Daoy (cell line): ENCODE data around the gene IPMK. TPM values are rescaled to one million over a fixed set of nuclear protein-coding genes. Genes with fewer than 3 reads are reported as not detected.
"Not testable (repeated sequence)": the region's sequence is repeated elsewhere in the genome, so short reads cannot be mapped to it uniquely, and the experiment has no call there.

ENCODE experiments used
- DNase-seq: peaks from one replicate; pipeline ENCODE4 v3.0.0-alpha.2; 2015; ENCODE audit warnings: low read depth
- total RNA-seq: library from RNA; depleted of rRNA; stranded (reverse); fragments of >200 nt; shearing (Covaris generic); gene quantifications from 2 replicates; pipeline ENCODE4 v1.2.3, GENCODE V29; 2014

Gene IPMK
- total RNA-seq, 1 experiment from 2014 or later = 3.9 TPM

GRCh38 chr10:58220769-58221451, 46.8 kb downstream of the IPMK start:
- no peak for DNase-seq

DNA sequence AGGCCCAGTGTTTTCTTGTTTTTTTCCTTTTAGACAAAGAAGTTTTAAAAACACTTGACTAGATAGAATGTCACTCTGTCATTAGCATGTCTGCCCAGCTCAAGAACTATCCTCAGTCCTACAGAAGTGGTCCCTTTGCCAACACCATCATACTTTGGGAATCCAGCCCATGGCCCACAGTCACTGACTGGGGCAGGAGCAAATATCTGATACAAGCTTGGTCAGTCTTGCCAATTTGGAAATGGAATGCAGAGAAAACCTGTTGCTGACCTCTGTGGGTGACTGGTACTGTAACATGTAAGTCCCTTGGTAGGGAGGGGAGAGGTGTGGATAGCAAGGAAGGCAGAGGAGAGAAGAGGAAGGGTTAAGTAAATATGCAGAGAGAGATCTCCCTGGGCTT, 47.8 kb downstream of the IPMK start:
- no peak for DNase-seq

- no peak for DNase-seq
Measured at GRCh38 chr10:58217612-58218011, 50.1 kb downstream of the IPMK start.

GRCh38 chr10:58212622-58213021, 55.1 kb downstream of the IPMK start:
- DNase-seq = no peak

- no peak for DNase-seq
Measured at GRCh38 chr10:58210160-58210559, 57.5 kb downstream of the IPMK start.

DNA sequence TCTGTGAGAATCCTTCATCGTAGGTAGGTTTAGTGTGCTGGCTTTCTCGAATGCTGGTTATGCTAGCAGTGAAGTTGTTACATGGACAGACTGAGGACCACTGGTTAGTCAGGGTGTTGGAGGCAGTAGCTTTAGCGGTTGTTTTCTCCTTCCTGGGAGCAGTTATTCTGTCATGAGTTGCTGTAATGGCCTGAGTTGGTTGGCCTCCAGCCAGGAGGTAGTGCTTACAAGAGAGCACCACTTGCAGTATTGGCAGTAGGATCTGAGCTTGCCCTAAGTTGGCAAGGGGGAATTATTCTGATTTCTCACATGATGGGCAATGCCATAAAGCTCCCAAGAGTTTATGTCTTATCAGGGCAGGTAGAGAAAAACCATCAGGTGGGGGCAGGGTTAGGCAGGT, 58.0 kb downstream of the IPMK start:
- no peak for DNase-seq

DNA sequence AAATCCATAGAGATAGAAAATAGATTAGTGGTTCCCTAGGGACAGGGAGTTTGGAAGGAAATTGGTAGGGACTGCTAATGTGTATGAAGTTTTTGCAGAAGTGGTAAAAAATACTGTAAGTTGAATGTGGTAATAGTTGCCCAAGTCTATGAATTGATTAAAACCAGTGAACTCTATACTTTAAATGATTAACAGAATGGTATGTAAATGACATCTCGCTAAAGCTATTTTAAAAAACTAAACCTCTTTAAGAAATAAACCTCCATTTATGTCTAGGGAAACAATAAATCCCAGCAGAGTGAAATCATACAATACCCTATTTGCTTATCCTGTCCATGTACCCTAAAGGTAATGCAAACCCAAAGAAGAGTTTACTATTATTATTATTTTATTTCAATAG, 61.4 kb downstream of the IPMK start:
- DNase-seq = no peak

GRCh38 chr10:58201704-58202103, 66.0 kb downstream of the IPMK start:
- DNase-seq = no peak

DNA sequence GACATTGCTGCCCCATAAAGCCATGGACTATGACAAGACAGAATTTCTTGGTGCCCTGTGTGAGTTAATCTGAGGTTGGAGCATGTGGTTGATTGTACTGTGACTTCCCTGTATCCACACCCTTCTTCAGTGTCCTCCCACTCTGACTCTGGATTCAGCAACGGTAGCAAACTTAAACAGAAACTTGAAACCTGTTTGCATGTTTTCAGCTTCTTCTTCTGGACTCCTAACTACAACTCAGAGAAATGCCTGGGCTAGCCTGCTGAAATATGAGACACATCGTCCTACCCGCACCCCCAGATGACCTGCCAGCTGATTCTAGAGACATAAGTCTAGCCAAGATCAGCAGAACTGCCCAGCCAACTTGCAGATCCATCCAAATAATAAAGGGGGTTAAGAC, 78.4 kb downstream of the IPMK start:
- DNase-seq = no peak

DNA sequence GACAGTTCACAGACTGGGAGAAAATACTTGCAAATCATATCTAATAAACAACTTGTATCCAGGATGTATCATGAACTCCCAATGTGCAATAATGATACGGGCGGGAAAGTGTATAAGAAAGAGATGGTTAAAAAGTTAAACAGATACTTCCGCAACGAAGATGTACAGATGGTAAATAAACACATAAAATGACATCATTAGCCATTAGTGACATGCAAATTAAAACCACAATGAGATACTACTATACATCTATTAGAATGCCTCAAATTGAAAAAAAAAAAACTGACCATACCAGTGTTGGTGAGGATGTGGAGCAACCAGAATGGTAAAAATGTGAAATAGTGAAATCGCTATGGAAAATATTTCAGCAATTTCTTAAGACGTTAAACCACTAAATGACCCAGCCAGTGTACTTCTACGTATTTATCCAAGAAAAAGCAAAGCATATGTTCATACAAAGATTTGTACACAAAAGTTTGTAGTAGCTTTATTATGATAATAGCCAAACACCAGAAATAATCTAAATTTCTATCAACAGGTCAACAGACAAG, 83.5 kb downstream of the IPMK start:
- no peak for DNase-seq

- DNase-seq = no peak
Measured at GRCh38 chr10:58180666-58181065, 87.0 kb downstream of the IPMK start.

DNA sequence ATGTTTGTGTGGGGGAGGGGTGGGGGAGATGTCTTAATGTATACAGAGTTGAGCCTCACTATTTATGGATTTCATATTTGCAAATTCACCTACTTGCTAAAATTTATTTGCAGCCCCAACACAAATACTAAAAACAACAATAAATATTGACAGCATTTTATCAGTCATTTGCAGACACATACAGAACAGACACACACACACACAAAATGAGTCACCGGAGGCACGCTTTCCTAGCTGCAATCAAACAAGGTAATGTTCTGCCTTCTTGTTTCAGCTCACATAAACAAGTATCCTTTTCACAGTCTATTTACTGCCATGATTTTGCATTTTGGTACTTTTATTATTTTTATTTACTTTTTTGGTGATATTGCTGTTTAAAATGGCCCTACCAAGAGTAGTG, 88.5 kb downstream of the IPMK start:
- DNase-seq = no peak

DNA sequence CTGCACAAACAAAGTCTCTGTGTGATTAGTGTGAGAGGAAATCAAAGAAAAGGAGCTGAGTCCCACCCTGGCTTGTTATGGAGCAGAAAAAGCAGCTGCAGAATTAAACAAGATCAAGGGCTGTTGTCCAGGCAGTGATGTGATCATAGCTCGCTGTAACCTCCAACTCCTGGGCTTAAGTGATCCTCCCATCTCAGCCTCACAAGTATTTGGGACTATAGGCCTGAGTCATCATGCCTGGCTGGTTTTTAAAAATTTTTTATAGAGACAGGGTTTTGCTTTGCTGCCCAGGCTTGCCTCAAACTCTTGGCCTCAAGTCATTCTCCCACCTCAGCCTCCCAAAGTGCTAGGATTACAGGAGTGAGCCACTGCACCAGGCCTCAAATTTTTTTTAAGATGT, 88.9 kb downstream of the IPMK start:
- peak; percentile 8 for DNase-seq

DNA sequence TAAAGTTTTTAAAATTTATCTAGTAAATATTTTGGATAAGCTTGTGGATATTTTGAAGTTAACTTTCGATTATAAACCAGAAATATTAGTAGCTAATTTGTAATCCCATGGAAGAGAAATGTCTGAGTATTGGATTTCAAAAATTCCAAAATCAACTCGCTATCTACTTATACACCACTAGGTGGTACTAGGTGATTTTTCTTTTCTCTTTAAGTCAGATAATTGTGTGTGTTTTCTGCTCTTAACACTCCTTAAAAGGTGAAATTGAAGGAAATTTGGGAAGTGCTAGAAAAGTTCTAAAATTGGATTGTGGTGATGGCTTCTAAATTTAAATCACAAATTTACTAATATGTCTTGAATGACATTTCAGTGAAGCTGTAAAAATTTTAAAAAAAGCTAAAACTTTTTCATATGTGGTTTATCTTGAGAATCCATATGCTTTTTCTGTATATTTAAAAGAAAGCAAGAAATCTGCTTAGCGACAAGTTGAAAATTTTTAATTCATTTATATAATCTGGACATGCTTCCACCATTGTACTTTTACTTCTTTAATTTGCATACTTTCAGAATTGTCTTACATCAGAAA, 90.2 kb downstream of the IPMK start:
- no peak for DNase-seq

DNA sequence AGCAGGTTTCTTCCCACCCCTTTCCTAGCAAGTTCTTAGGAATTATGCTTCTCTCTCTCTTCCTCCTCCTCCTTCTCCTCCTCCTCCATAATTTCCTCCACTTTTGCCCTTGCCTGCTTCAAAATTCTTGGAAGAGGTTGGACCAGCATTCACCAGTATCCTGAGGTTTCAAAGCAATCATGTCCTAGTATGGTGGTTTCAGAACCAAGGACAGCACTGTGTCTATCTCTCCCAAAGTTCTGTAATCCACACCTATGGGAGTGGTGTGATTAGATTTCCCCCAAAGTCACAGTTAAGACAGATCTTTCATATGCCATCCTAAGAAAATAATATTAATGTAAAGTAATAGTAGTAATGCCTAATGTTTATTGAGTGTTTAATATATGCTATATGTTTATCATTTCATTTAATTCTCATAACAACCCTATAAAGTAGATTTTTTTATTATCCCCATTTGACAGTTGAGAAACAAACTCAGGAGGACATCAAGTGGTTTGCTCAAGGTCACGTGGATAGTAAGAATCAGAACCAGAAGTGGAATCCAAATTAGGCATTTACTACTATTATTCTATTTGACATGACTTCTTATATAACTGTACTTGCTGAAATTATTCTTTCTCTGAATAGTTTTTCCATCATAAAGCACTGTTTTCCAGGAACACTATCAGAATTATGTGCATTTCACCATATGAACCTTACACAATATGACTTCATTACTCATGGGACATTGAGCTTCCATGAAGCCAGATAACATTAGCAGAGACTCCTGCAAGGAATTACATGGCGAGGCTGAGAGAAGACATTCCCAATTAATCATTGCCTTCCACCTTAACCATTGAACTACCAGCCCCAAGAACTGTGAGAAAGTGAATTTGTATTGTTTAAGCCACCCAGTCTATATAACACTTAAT, 91.4 kb downstream of the IPMK start:
- no peak for DNase-seq

DNA sequence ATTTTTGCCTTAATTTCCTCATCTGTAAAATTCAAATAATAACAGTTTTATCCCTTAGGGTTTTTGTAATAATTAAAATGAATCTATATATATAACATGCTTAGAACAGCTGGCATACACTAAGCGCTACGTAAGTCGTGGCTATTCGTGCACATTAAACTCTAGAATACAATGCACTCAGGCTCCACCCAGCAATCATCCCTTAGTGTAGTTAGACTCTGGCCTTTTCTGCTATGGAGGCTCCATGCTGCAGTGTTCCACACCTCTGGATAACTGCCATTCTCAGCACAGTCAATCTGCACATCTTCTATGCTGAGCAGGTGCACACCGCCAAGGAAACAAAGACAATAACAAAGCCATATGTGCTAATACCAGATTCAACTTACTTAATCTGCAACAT, 92.9 kb downstream of the IPMK start:
- DNase-seq = no peak

DNA sequence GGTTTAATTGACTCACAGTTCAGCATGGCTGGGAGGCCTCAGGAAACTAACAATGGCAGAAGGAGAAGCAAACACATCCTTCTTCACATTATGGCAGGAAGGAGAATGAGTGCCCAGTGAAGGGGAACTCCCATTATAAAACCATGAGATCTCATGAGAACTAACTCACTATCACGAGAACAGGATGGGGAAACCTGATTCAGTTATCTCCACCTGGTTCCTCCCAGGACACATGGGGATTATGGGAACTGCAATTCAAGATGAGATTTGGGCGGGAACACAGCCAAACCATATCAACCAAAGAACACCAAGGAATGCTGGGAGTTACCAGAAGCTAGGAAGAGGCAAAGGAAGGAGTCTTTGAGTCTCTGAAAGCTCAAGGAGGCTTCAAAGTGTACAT, 94.3 kb downstream of the IPMK start:
- no peak for DNase-seq

GRCh38 chr10:58171146-58171545, 96.5 kb downstream of the IPMK start:
- no peak for DNase-seq

DNA sequence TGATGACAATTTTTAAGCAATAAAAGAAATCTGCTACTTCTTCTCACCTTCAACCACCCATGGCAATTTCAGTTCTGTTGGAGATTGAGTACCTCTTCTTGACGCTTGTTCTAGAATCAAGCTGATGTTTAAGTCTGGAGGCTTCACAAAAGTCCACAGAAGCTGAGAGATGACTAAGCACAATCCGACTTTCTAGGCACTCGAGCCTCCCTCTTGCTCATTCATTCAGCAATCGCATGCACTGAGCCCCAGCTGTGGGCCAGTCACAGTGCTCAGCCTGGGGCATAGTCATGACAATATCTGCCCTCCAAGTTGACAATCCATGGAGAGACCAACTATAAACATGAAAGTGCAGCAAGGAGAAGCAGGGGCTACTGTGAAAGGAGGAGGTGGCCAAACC, 103.2 kb downstream of the IPMK start:
- no peak for DNase-seq

GRCh38 chr10:58158806-58159205, 108.9 kb downstream of the IPMK start:
- peak; percentile 51 for DNase-seq

DNA sequence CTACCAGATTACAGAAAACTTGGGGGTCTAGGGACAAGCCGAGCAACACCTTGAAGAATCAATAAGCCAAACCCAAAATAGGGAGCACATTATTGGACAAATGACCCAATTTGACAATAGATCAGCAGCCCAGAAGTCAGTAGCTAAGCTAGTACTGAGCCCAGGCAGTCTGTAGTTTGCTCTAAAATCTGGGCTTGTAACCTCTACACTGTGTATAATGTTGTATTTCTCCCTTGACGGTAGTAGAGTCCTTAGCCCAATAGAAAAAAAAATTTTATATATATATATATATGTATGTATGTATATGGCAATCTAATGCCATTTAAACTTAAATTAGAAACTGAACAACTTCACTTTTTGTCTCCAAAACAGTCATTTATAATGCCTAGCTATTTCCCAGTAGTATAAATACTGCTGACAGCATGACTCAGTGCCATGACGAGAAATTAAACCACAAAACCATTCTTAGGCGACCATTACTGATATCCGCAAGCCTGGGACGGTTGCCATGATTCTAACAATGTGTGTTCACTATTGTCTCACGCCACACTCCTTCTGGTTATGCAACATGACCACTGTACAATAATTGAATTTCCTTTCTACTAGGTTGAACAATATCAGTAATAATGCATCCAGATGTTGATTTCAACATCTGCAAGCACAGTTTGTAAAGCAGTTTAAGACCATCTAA, 110.5 kb downstream of the IPMK start:
- peak; percentile 92 for DNase-seq

- DNase-seq = not testable (repeated sequence)
Measured at GRCh38 chr10:58155941-58156340, 111.8 kb downstream of the IPMK start.
